BJ (cell line): ENCODE data around the gene OST4. TPM values are rescaled to one million over a fixed set of nuclear protein-coding genes. Genes with fewer than 3 reads are reported as not detected.

Source experiments
- CTCF ChIA-PET: fragments of 350-600 bp; formaldehyde crosslinking; extraction: SDS; loops from one replicate; lab custom pipeline; 2021; ENCODE audit warnings: antibody characterized with exemption, inconsistent platforms; lab: Yijun Ruan, JAX
- POLR2A ChIA-PET: fragments of 300-600 bp; sonication (Branson Sonifier 250); formaldehyde crosslinking; extraction: SDS; loops from one replicate; lab custom pipeline; 2021; ENCODE audit warnings: antibody characterized with exemption; lab: Charles Lee
- DNase-seq: peaks from one replicate; pipeline ENCODE4 v3.0.0-alpha.2; 2011; ENCODE audit warnings: low read depth
- H3K27me3 ChIP-seq: 2 replicates; pipeline ENCODE4 v1.6.0; 2011; ENCODE audit warnings: low read length; ENCODE audit not compliant: control insufficient read depth, insufficient read depth
- H3K36me3 ChIP-seq: 2 replicates; pipeline ENCODE4 v1.5.1; 2011; ENCODE audit warnings: low read length; ENCODE audit not compliant: control insufficient read depth, insufficient read depth
- H3K4me3 ChIP-seq: 2 replicates; pipeline ENCODE4 v1.5.1; 2011; ENCODE audit warnings: low read depth, mild to moderate bottlenecking, control low read depth, low read length
- polyA plus RNA-seq: library from polyadenylated mRNA; depleted of rRNA; stranded (reverse); fragments of >200 nt; gene quantifications from 2 replicates; pipeline ENCODE4 v1.2.3, GENCODE V29; 2011
- TF ChIP-seq, protein P1 (sequence below): IDR thresholded peaks from 2 replicates; pipeline ENCODE4 v1.5.1; 2011; ENCODE audit warnings: low read depth, mild to moderate bottlenecking, control low read depth, inconsistent platforms, low read length, moderate library complexity; ENCODE audit not compliant: insufficient read depth

The OST4 gene
- polyA plus RNA-seq, 1 experiment, result 887 TPM

- ChIA-PET CTCF (interaction anchor here (0.6 to 3.4 kb wide), 16 partner anchors 8 to 235 kb away, joined by 3 to 28 read pairs (median 4); partner anchors contain the start of gene AGBL5), POLR2A (no interaction called here)
- DNase-seq, result no peak
- H3K36me3 ChIP-seq, result peaks cover 17% of the 10 kb centered on the region
- H3K4me3 ChIP-seq, result peak overlapping the region; percentile 53
- no peaks in the 10 kb centered on the region for H3K27me3 ChIP-seq
- TF ChIP-seq, protein P1, sequence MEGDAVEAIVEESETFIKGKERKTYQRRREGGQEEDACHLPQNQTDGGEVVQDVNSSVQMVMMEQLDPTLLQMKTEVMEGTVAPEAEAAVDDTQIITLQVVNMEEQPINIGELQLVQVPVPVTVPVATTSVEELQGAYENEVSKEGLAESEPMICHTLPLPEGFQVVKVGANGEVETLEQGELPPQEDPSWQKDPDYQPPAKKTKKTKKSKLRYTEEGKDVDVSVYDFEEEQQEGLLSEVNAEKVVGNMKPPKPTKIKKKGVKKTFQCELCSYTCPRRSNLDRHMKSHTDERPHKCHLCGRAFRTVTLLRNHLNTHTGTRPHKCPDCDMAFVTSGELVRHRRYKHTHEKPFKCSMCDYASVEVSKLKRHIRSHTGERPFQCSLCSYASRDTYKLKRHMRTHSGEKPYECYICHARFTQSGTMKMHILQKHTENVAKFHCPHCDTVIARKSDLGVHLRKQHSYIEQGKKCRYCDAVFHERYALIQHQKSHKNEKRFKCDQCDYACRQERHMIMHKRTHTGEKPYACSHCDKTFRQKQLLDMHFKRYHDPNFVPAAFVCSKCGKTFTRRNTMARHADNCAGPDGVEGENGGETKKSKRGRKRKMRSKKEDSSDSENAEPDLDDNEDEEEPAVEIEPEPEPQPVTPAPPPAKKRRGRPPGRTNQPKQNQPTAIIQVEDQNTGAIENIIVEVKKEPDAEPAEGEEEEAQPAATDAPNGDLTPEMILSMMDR, result no peak
These were observed 9.1 kb upstream of the OST4 start for GRCh38 chr2:27080603-27080936.

DNA sequence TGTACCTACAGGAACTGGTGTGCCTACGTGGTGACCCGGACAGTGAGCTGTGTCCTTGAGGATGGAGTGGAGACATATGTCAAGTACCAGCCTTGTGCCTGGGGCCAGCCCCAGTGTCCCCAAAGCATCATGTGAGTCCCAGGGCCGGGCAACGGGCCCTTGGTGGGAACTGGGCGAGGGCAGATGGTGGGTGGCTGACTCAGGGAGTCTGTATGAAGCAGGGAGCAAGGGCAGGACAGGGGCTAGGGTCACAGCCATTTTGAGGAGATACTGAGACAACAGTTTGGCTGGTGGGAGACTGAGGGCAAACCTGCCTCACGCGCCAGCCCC lies 8.7 kb upstream of the OST4 start:
- ChIA-PET CTCF (interaction anchor here (0.6 to 3.4 kb wide), 7 partner anchors 8 to 234 kb away, joined by 3 to 28 read pairs (median 3); partner anchors contain the start of gene AGBL5), POLR2A (no interaction called here)
- TF ChIP-seq, protein P1, result no peak
- no peak for DNase-seq
- Histone ChIP-seq H3K4me3 (peak overlapping the region; percentile 53), H3K36me3 (peaks cover 17% of the 10 kb centered on the region), H3K27me3 (no peaks in the 10 kb centered on the region)

GRCh38 chr2:27079233-27080139 lies 8.0 kb upstream of the OST4 start:
- TF ChIP-seq, protein P1, result no peak
- Histone ChIP-seq H3K27me3 (no peaks in the 10 kb centered on the region), H3K4me3 (peak overlapping the region; percentile 53), H3K36me3 (peaks cover 17% of the 10 kb centered on the region)
- DNase-seq, result no peak
- ChIA-PET POLR2A (interaction anchor here (0.5 to 1.3 kb wide), 2 partner anchors 8 to 29 kb away, joined by 3 to 10 read pairs; partner anchors contain the start of gene AGBL5), CTCF (interaction anchor here (0.6 to 3.4 kb wide), 9 partner anchors 8 to 233 kb away, joined by 3 to 28 read pairs (median 3); partner anchors contain the start of genes AGBL5 and KHK)

DNA sequence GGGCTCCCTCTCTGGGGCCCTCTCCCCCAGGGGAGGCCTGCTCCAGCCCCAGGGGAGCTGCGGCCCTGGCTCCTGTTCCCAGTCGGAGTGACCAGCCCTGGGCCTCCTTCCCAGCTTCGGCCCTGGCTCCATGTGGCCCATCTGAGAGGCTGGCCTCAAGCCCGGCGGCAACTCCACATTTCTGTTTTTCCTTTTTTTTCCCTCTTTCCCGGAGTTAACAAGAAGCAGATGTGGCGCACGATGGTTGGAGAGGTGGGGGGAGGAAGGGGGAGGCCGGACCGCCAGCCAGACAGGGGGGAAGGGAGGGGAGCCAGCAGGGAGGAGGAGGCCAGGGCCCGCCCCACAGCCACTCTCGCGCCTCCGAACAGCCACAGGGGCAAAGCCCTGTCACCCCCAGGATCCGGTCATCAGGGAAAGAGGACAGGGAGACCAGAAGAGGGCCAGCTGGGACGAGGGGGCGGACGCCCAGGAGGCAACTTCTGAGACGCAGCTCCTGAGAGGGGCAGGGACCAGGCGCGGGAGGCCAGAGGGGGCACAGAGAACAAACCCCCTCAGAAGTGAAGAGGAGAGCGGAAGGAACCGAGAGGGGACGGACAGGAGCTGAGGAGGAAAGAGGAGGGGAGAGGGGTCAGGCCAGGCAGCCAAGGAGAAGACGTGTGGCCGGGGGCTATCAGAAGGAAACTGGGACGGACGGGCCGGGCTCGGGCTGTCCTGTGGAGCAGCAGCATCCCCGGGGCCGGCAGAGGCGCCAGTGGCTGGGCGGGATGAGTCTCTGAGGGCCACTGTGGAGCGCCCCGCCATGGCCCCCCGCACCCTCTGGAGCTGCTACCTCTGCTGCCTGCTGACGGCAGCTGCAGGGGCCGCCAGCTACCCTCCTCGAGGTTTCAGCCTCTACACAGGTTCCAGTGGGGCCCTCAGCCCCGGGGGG lies 7.1 kb upstream of the OST4 start, which contains the start of gene EMILIN1:
Gene EMILIN1, plus strand, starts transcription at position 349 of the 928 bp plus-strand sequence. Its CDS starts 451 bp downstream, at position 800.
- ChIA-PET POLR2A (interaction anchor here (0.5 to 1.3 kb wide), 3 partner anchors 9 to 1282 kb away, joined by 3 to 13 read pairs (median 10); partner anchors contain the start of gene AGBL5), CTCF (interaction anchor here (0.6 to 3.4 kb wide), 12 partner anchors 9 to 232 kb away, joined by 3 to 28 read pairs (median 4); partner anchors contain the start of genes AGBL5 and KHK)
- no peaks in the 10 kb centered on the region for H3K27me3 ChIP-seq
- TF ChIP-seq, protein P1, result 0 out of 2 replicates have a peak, but pooled peaks have one; percentile 14
- peak; percentile 84 for DNase-seq
- peaks cover 14% of the 10 kb centered on the region for H3K36me3 ChIP-seq
- peak within 1 kb of the TSS; percentile 53 for H3K4me3 ChIP-seq
